Measurements from ENCODE around the gene OR11A1. TPM values are rescaled to one million over a fixed set of nuclear protein-coding genes. Genes with fewer than 3 reads are reported as not detected.

The OR11A1 gene
- total RNA-seq, 1 donor = not detected

GRCh38 chr6:29491574-29491973 lies 34.7 kb upstream of the OR11A1 start:
- DNase-seq (ENCODE audit: low read depth) = no peak
- no peak for TF ChIP-seq CTCF (IDR thresholded peaks at IDR 0.05; ENCODE audit: insufficient read depth, low read depth, low read length)
- H3K4me3 ChIP-seq (ENCODE audit: low read depth, low read length) = no peak overlapping the region

- no peak for TF ChIP-seq CTCF (IDR thresholded peaks at IDR 0.05; ENCODE audit: insufficient read depth, low read depth, low read length)
- H3K4me3 ChIP-seq (ENCODE audit: low read depth, low read length) = no peak overlapping the region
- no peak for DNase-seq (ENCODE audit: low read depth)
These were observed 33.7 kb upstream of the OR11A1 start for GRCh38 chr6:29490552-29490951.

GRCh38 chr6:29490055-29490454 lies 33.2 kb upstream of the OR11A1 start:
- H3K4me3 ChIP-seq (ENCODE audit: low read depth, low read length) = no peak overlapping the region
- no peak for DNase-seq (ENCODE audit: low read depth)
- no peak for TF ChIP-seq CTCF (IDR thresholded peaks at IDR 0.05; ENCODE audit: insufficient read depth, low read depth, low read length)

- DNase-seq (ENCODE audit: low read depth) = no peak
- TF ChIP-seq CTCF (IDR thresholded peaks at IDR 0.05; ENCODE audit: insufficient read depth, low read depth, low read length) = no peak
- no peak overlapping the region for H3K4me3 ChIP-seq (ENCODE audit: low read depth, low read length)
These were observed 32.4 kb upstream of the OR11A1 start for GRCh38 chr6:29489286-29489685.

GRCh38 chr6:29488874-29489273 lies 32.0 kb upstream of the OR11A1 start:
- no peak overlapping the region for H3K4me3 ChIP-seq (ENCODE audit: low read depth, low read length)
- TF ChIP-seq CTCF (IDR thresholded peaks at IDR 0.05; ENCODE audit: insufficient read depth, low read depth, low read length) = no peak

GRCh38 chr6:29487660-29488059 lies 30.8 kb upstream of the OR11A1 start, which contains the start of gene MAS1L:
MAS1L (minus strand) TSS chr6:29487956; CDS start chr6:29487902, 54 bp downstream.
- no peak for TF ChIP-seq CTCF (IDR thresholded peaks at IDR 0.05; ENCODE audit: insufficient read depth, low read depth, low read length)
- no peak for DNase-seq (ENCODE audit: low read depth)
- H3K4me3 ChIP-seq (ENCODE audit: low read depth, low read length) = no peak within 1 kb of the TSS

More at GRCh38 chr6:29488874-29489273, 32.0 kb upstream of the OR11A1 start:
- DNase-seq (ENCODE audit: low read depth) = no peak

- no peak for TF ChIP-seq CTCF (IDR thresholded peaks at IDR 0.05; ENCODE audit: insufficient read depth, low read depth, low read length)
- H3K4me3 ChIP-seq (ENCODE audit: low read depth, low read length) = no peak overlapping the region
- no peak for DNase-seq (ENCODE audit: low read depth)
These were observed 30.3 kb upstream of the OR11A1 start for GRCh38 chr6:29487131-29487530.

Data from fibroblast of villous mesenchyme (primary cell).